ENCODE data around the gene GNAI1. TPM values are rescaled to one million over a fixed set of nuclear protein-coding genes. Genes with fewer than 3 reads are reported as not detected.

GNAI1 gene
- total and polyA plus RNA-seq, 10 of the 15 experiments (the other 5 are each of a cell fraction or from before 2014, with no cell fraction given) = not detected

DNA sequence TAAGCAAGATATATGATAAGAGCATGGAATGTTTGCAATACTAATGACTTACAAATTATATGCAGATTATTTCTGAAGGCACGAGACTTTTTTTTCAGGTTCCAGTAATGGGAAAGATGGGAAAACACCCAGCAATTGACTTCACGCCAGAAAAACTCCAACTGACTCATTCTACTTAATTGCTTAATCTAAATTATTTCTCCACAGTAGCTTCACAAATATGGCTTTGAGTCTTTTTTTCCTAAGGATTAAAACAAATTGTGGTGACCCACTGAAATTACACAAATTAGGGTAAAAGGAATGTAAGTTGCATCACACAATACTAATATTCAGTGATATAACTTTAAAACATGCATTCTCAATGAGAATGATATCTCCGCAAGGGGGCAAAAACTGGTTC, 138.7 kb downstream of the GNAI1 start (continued):
- TF ChIP-seq RAD51 (IDR thresholded peaks at IDR 0.05) (no peak), ESRRA (IDR thresholded peaks at IDR 0.05; ENCODE audit: low read length) (no peak), NR2C2 (IDR thresholded peaks at IDR 0.05; ENCODE audit: borderline replicate concordance, control insufficient read depth, insufficient read length, low read depth) (no peak)

DNA sequence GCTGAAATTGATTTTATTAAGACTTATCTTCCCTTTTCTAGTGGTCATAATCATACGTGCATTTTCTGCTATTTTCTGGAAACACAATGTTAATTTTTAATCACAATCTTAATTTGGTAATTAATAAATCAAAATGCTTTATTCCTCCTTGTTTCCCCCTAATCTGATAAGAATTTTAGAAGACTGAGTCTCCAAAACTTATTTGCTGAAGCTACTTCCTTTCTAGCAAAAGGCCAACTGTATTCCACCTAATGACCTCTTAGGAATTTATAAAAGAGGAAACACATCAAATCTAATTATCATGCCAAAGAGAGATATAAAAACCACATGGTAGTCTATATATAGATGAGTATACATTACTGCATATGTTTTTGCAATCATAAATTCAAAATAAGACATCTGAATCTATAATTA, 140.6 kb downstream of the GNAI1 start:
- DNase-seq (ENCODE audit: low read depth, low spot score) (no peak), FAIRE-seq (no peak), ATAC-seq (no peak)
- no peak overlapping the region for H3K9ac ChIP-seq (ENCODE audit: control insufficient read depth, insufficient read depth, low read length)
- ChIA-PET CTCF (no interaction called here), POLR2A (no interaction called here), SMC1A (ENCODE audit: uncharacterized antibody, unreplicated experiment) (no interaction called here), RAD21 (ENCODE audit: unreplicated experiment) (no interaction called here)
- no peaks in the 10 kb centered on the region for H3K4me1 ChIP-seq (ENCODE audit: control insufficient read depth, insufficient read depth, low read length)
- no peak overlapping the region for H3K4me3 ChIP-seq
- no peaks in the 10 kb centered on the region for H3K36me3 ChIP-seq (ENCODE audit: control insufficient read depth in 2 of 2, insufficient read depth in 2 of 2, low read length in 1 of 2)
- H4K20me1 ChIP-seq (ENCODE audit: control insufficient read depth, insufficient read depth) = no peaks in the 10 kb centered on the region
- no peaks in the 10 kb centered on the region for H3K9me3 ChIP-seq (replicated peaks; ENCODE audit: control insufficient read depth, insufficient read depth, low read length)
- TF ChIP-seq CREB1 (IDR thresholded peaks at IDR 0.05; ENCODE audit: low read depth) = no peak
- no peak for TF ChIP-seq RB1 (IDR thresholded peaks at IDR 0.05; ENCODE audit: borderline replicate concordance)
- no peak for TF ChIP-seq NR2C1 (IDR thresholded peaks at IDR 0.05)
- TF ChIP-seq ZBED1 (IDR thresholded peaks at IDR 0.05; ENCODE audit: borderline replicate concordance) = no peak
- no peak for TF ChIP-seq POLR2AphosphoS2 (IDR thresholded peaks at IDR 0.05; ENCODE audit: low read depth, low read length)
- no peak for TF ChIP-seq STAT3 (IDR thresholded peaks at IDR 0.05; ENCODE audit: low read depth, low read length)
- no peak for TF ChIP-seq CBX5 (IDR thresholded peaks at IDR 0.05; ENCODE audit: low read depth)
- TF ChIP-seq RCOR1 (conservative IDR thresholded peaks at IDR 0.05; ENCODE audit: low read depth, low read length) = no peak
- TF ChIP-seq HDGF (IDR thresholded peaks at IDR 0.05) = no peak
- no peak for TF ChIP-seq CEBPB (IDR thresholded peaks at IDR 0.05; ENCODE audit: borderline replicate concordance in 1 of 2, low read depth in 2 of 2, low read length in 2 of 2)
- TF ChIP-seq NR2F1 (conservative IDR thresholded peaks at IDR 0.05) = no peak
- H3K79me2 ChIP-seq (ENCODE audit: control insufficient read depth, insufficient read depth, low read length) = no peaks in the 10 kb centered on the region
- H3K27me3 ChIP-seq (replicated peaks in 1 of 2; ENCODE audit: control insufficient read depth in 2 of 2, insufficient read depth in 2 of 2, low read length in 1 of 2) = no peaks in the 10 kb centered on the region
- no peak overlapping the region for H3K4me2 ChIP-seq (ENCODE audit: control insufficient read depth, insufficient read depth)
- in situ Hi-C loops (cut with MboI) (no loop called here), intact Hi-C loops (cut with micrococcal nuclease; ENCODE audit: unreplicated experiment) (no loop called here)
- H3K27ac ChIP-seq (ENCODE audit: control insufficient read depth, insufficient read depth) = no peak overlapping the region
- WGBS (ENCODE audit: insufficient coverage, insufficient replicate concordance, low lambda C conversion rate, missing lambda C conversion rate) = 0% methylated on average over 1 of the region's 1 CpG
- no peak overlapping the region for H2AFZ ChIP-seq (ENCODE audit: control insufficient read depth, low read depth, low read length)
- BruUV-seq (replicated peaks) = no TSS peak

Small RNA genes lying within 50 kb of the gene (small RNA-seq; reads per million reads assigned to genes)
- gene RN7SL869P = not detected

Data from GM12878 (cell line).